Measurements from ENCODE around the gene SCN5A. TPM values are rescaled to one million over a fixed set of nuclear protein-coding genes. Genes with fewer than 3 reads are reported as not detected.

The SCN5A gene
- polyA plus RNA-seq, 1 experiment = 0.63 TPM

DNA sequence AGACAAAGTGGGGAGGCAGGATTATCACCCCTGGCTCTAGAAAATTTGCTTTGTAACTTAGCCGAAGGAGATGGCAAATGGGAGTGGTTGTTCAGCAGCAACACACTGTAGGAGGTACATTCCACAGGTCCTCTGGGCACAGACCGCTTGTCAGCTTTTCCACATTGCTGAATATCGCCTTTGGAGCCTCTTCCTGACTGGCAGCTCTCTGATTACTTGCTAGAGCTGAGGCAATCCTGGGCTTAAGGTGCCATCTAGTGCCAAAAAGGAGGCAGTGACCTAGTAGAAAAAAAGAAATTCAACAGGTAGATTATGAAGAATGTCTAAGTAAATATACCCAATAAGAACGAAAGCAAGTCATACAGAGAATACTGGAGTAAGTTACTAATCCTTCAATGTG is 13.1 kb upstream of the SCN5A start:
- TF ChIP-seq, protein P1, sequence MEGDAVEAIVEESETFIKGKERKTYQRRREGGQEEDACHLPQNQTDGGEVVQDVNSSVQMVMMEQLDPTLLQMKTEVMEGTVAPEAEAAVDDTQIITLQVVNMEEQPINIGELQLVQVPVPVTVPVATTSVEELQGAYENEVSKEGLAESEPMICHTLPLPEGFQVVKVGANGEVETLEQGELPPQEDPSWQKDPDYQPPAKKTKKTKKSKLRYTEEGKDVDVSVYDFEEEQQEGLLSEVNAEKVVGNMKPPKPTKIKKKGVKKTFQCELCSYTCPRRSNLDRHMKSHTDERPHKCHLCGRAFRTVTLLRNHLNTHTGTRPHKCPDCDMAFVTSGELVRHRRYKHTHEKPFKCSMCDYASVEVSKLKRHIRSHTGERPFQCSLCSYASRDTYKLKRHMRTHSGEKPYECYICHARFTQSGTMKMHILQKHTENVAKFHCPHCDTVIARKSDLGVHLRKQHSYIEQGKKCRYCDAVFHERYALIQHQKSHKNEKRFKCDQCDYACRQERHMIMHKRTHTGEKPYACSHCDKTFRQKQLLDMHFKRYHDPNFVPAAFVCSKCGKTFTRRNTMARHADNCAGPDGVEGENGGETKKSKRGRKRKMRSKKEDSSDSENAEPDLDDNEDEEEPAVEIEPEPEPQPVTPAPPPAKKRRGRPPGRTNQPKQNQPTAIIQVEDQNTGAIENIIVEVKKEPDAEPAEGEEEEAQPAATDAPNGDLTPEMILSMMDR (IDR thresholded peaks at IDR 0.05; ENCODE audit: low read depth, low read length) = peak; percentile 45
- no peak overlapping the region for H3K27ac ChIP-seq (ENCODE audit: low read depth, low read length)
- H3K27me3 ChIP-seq (ENCODE audit: control insufficient read depth, insufficient read depth, low read length) = peaks cover 17% of the 10 kb centered on the region
- CTCF ChIA-PET = interaction anchor here (0.8 to 3.1 kb wide), 4 partner anchors 11 to 337 kb away, joined by 3 to 18 read pairs (median 4); no protein-coding TSS in a partner anchor
- POLR2A ChIA-PET = no interaction called here
- no peak overlapping the region for H3K4me3 ChIP-seq (ENCODE audit: low read depth, low read length)
- H3K9me3 ChIP-seq (ENCODE audit: control insufficient read depth, insufficient read depth, low read length) = no peaks in the 10 kb centered on the region
- no peak for DNase-seq (ENCODE audit: low read depth, low spot score)

DNA sequence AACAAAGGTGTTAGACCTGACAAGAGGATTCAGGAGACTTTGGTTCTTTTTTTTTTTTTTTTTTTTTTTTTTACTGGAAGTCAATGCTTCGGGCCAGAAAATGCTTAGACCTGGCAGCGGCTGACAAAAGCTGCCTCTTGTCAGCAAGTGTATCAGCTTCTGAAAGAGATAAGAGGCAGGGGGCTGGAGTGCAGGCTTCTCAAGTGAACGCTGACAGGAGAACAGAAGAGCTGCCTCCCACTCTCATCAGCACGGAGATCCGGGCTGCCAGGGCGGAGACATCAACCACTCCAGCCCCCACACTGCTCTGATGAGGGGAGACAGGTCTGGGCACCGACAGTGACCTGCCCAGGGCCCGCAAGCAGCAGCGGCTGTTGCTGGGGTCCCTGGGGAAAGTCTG is 9.4 kb upstream of the SCN5A start:
- Histone ChIP-seq H3K4me3 (ENCODE audit: low read depth, low read length) (no peak overlapping the region), H3K27ac (ENCODE audit: low read depth, low read length) (no peak overlapping the region), H3K9me3 (ENCODE audit: control insufficient read depth, insufficient read depth, low read length) (no peaks in the 10 kb centered on the region), H3K27me3 (ENCODE audit: control insufficient read depth, insufficient read depth, low read length) (peaks cover 28% of the 10 kb centered on the region)
- DNase-seq (ENCODE audit: low read depth, low spot score) = no peak
- ChIA-PET POLR2A (no interaction called here), CTCF (interaction anchor here (0.7 to 5.4 kb wide), 4 partner anchors 17 to 341 kb away, joined by 5 to 86 read pairs (median 10); no protein-coding TSS in a partner anchor)
- TF ChIP-seq, protein P1 (IDR thresholded peaks at IDR 0.05; ENCODE audit: low read depth, low read length) = no peak

DNA sequence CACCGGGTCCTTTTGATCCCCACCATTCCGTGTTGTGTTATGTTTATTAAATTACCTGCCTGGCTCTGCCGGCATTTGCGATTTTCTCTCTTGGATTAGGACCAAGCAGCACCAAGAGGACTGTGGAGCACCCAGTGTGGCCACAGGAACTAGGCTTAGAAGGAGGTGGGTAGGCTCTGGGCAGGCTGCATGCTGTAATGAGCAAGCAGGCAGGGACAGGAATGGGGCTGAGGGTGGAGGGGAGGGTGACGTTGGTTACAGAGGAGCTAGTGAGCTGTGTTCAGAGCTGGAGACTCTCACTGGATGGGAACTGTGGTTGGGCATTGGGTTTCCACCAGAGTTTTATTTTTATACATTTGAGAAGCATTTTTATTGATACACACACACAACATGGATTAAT is 7.9 kb upstream of the SCN5A start:
- no peak for DNase-seq (ENCODE audit: low read depth, low spot score)
- H3K4me3 ChIP-seq (ENCODE audit: low read depth, low read length) = no peak overlapping the region
- TF ChIP-seq, protein P1 (IDR thresholded peaks at IDR 0.05; ENCODE audit: low read depth, low read length) = no peak
- H3K9me3 ChIP-seq (ENCODE audit: control insufficient read depth, insufficient read depth, low read length) = no peaks in the 10 kb centered on the region
- ChIA-PET POLR2A (interaction anchor here (0.6 kb wide), 1 partner anchor 492 kb away, joined by 3 read pairs; the partner anchor contains the start of gene OXSR1), CTCF (interaction anchor here (2.0 to 5.4 kb wide), 3 partner anchors 10 to 187 kb away, joined by 8 to 86 read pairs (median 9); no protein-coding TSS in a partner anchor)
- H3K27ac ChIP-seq (ENCODE audit: low read depth, low read length) = no peak overlapping the region
- H3K27me3 ChIP-seq (ENCODE audit: control insufficient read depth, insufficient read depth, low read length) = peaks cover 36% of the 10 kb centered on the region

- H3K27ac ChIP-seq (ENCODE audit: low read depth, low read length) = no peak overlapping the region
- ChIA-PET POLR2A (no interaction called here), CTCF (interaction anchor here (0.6 to 5.4 kb wide), 14 partner anchors 9 to 375 kb away, joined by 3 to 86 read pairs (median 4); partner anchors contain the start of gene EXOG)
- TF ChIP-seq, protein P1 (IDR thresholded peaks at IDR 0.05; ENCODE audit: low read depth, low read length) = peak; percentile 62
- peaks cover 36% of the 10 kb centered on the region for H3K27me3 ChIP-seq (ENCODE audit: control insufficient read depth, insufficient read depth, low read length)
- H3K9me3 ChIP-seq (ENCODE audit: control insufficient read depth, insufficient read depth, low read length) = no peaks in the 10 kb centered on the region
- DNase-seq (ENCODE audit: low read depth, low spot score) = peak; percentile 10
- H3K4me3 ChIP-seq (ENCODE audit: low read depth, low read length) = no peak overlapping the region
Measured at GRCh38 chr3:38655708-38656300, 6.3 kb upstream of the SCN5A start.

Measured in AG04450 (cell line).